Endothelial cell of umbilical vein (primary cell): ENCODE measurements around the gene SMCO2. TPM values are rescaled to one million over a fixed set of nuclear protein-coding genes. Genes with fewer than 3 reads are reported as not detected.

ENCODE experiments used
- BruUV-seq: library from RNA; stranded (reverse); fragments of 400-500 nt; replicated peaks from 2 replicates; lab custom pipeline; 2021; lab: Mats Ljungman, UMichigan
- CTCF ChIA-PET: fragments of 300-600, 350-600 bp; sonication (Branson Sonifier 250); formaldehyde crosslinking; loops from one replicate; lab custom pipeline; 2021; ENCODE audit warnings: antibody characterized with exemption, inconsistent platforms; lab: Charles Lee
- POLR2A ChIA-PET: fragments of 300-600, 350-600 bp; sonication (Branson Sonifier 250); formaldehyde crosslinking; loops from one replicate; lab custom pipeline; 2021; ENCODE audit warnings: antibody characterized with exemption, inconsistent platforms; lab: Charles Lee
- DNase-seq: peaks from one replicate; pipeline ENCODE4 v3.0.0-alpha.2; 2011; ENCODE audit warnings: low read depth, low spot score
- FAIRE-seq: peaks from 2 replicates; lab custom pipeline; 2011; peaks lifted over from hg19 to GRCh38; lab: Jason Lieb, UNC
- H2AFZ ChIP-seq: 2 replicates; pipeline ENCODE4 v1.6.0; 2012; ENCODE audit warnings: low read depth, low read length, control low read depth, inconsistent platforms
- H3K27ac ChIP-seq: 2 replicates; pipeline ENCODE4 v1.5.1; 2011; ENCODE audit warnings: low read depth, mild to moderate bottlenecking, control low read depth, low read length, moderate library complexity; ENCODE audit not compliant: insufficient read depth
- H3K27me3 ChIP-seq, 2 experiments: 2 replicates each; pipeline versions ENCODE4 v1.6.0 to v1.6.1; 2011; ENCODE audit warnings: low read length in 2 of 2, mixed read lengths in 1 of 2; ENCODE audit not compliant: control insufficient read depth in 2 of 2, insufficient read depth in 2 of 2
- H3K36me3 ChIP-seq, 2 experiments: 2 replicates in 1 of 2; 3 replicates in 1 of 2; pipeline ENCODE4 v1.5.1; 2011; ENCODE audit warnings: low read length in 2 of 2, mild to moderate bottlenecking in 1 of 2, moderate library complexity in 1 of 2; ENCODE audit not compliant: control insufficient read depth in 2 of 2, insufficient read depth in 2 of 2; ENCODE audit errors: extremely low read depth in 1 of 2
- H3K4me1 ChIP-seq: 3 replicates; pipeline ENCODE4 v1.5.1; 2011; ENCODE audit warnings: mild to moderate bottlenecking, low read length; ENCODE audit not compliant: control insufficient read depth, insufficient read depth; ENCODE audit errors: extremely low read depth
- H3K4me2 ChIP-seq: 2 replicates; pipeline ENCODE4 v1.6.1; 2011; ENCODE audit warnings: low read length, control low read depth, mixed read lengths; ENCODE audit not compliant: insufficient read depth
- H3K4me3 ChIP-seq, 3 experiments: fragments of 200-600 bp in 1 of 3; sonication (generic), shearing (Covaris generic) in 1 of 3; replicated peaks in 1 of 3; 2 replicates each; pipeline ENCODE4 v1.5.1; 2011 to 2016; ENCODE audit warnings: control low read depth in 3 of 3, low read length in 3 of 3, mild to moderate bottlenecking in 2 of 3, inconsistent platforms in 1 of 3, low read depth in 1 of 3, moderate library complexity in 1 of 3; ENCODE audit not compliant: insufficient read depth in 1 of 3
- H3K79me2 ChIP-seq: 2 replicates; pipeline ENCODE4 v1.6.0; 2012; ENCODE audit warnings: low read length, inconsistent platforms; ENCODE audit not compliant: control insufficient read depth, insufficient read depth
- H3K9ac ChIP-seq: replicated peaks from 2 replicates; pipeline ENCODE3; 2011; ENCODE audit warnings: low read length, control low read depth; ENCODE audit not compliant: insufficient read depth; ENCODE audit errors: extremely low read depth
- H3K9me1 ChIP-seq: replicated peaks from 3 replicates; pipeline ENCODE4 v1.6.0; 2011; ENCODE audit warnings: mild to moderate bottlenecking, low read length; ENCODE audit not compliant: control insufficient read depth, insufficient read depth; ENCODE audit errors: extremely low read depth
- H3K9me3 ChIP-seq: replicated peaks from 2 replicates; pipeline ENCODE4 v1.5.1; 2012; ENCODE audit warnings: low read length, inconsistent platforms; ENCODE audit not compliant: control insufficient read depth, insufficient read depth
- H4K20me1 ChIP-seq: replicated peaks from 2 replicates; pipeline ENCODE3; 2011; ENCODE audit warnings: mild to moderate bottlenecking, low read length; ENCODE audit not compliant: control insufficient read depth, insufficient read depth; ENCODE audit errors: extremely low read depth
- EZH2 ChIP-seq: IDR thresholded peaks from 2 replicates; pipeline ENCODE4 v1.6.1; 2012; ENCODE audit warnings: borderline replicate concordance, low read depth, mild to moderate bottlenecking, moderate library complexity, low read length, inconsistent platforms; ENCODE audit not compliant: severe bottlenecking
- FOS ChIP-seq: IDR thresholded peaks from 2 replicates; pipeline ENCODE4 v1.6.1; 2011; ENCODE audit warnings: mild to moderate bottlenecking, low read length, moderate library complexity, borderline replicate concordance; ENCODE audit not compliant: insufficient read depth
- GATA2 ChIP-seq: IDR thresholded peaks from 2 replicates; pipeline ENCODE4 v1.7.0; 2011; ENCODE audit warnings: low read depth, mild to moderate bottlenecking, moderate library complexity, mixed read lengths, low read length; ENCODE audit not compliant: insufficient read length, insufficient read depth
- JUN ChIP-seq: IDR thresholded peaks from 2 replicates; pipeline ENCODE4 v1.6.1; 2011; ENCODE audit warnings: borderline replicate concordance, low read depth; ENCODE audit not compliant: insufficient read length, insufficient read depth
- MYC ChIP-seq: IDR thresholded peaks from one replicate; pipeline ENCODE4 v1.6.1; 2011; ENCODE audit warnings: mild to moderate bottlenecking, low read depth, low read length
- POLR2A ChIP-seq: IDR thresholded peaks from 2 replicates; pipeline ENCODE4 v1.6.1; 2012; ENCODE audit warnings: low read depth, mild to moderate bottlenecking, control low read depth, low read length
- POLR2AphosphoS5 ChIP-seq: IDR thresholded peaks from 2 replicates; pipeline ENCODE4 v1.6.1; 2012; ENCODE audit warnings: low read depth, mild to moderate bottlenecking, control low read depth, low read length, moderate library complexity; ENCODE audit not compliant: insufficient read depth
- dilution Hi-C: fragments of 300-500 bp; cut with MboI; formaldehyde crosslinking; loops from one replicate; pipeline ENCODE4 v1.15.0; 2019; ENCODE audit warnings: low sequenced_read_pairs; ENCODE audit not compliant: extremely low pct_ligation_motif_present
- intact Hi-C: fragments of 100-400 bp; cut with micrococcal nuclease; formaldehyde crosslinking; loops from one replicate; pipeline ENCODE4 v1.10.0; 2022
- polyA plus RNA-seq, 4 experiments: library from polyadenylated mRNA; depleted of rRNA in 3 of 4; stranded (reverse) in 3 of 4; unstranded in 1 of 4; fragments of >200 nt; gene quantifications; 2 replicates each; pipeline versions ENCODE4 v1.2.1 to v1.2.3, GENCODE V29; 2011 to 2012; ENCODE audit warnings: missing spikeins in 1 of 4
- total RNA-seq: library from RNA; stranded (reverse); gene quantifications from 2 replicates; pipeline ENCODE4 v1.2.3, GENCODE V29; 2021
- TF ChIP-seq, protein P1 (sequence below), 2 donors: IDR thresholded peaks; 1 replicate in 1 of 2; 2 replicates in 1 of 2; pipeline ENCODE4 v1.5.1; 2011; ENCODE audit warnings: low read length in 2 of 2, mild to moderate bottlenecking in 2 of 2, moderate library complexity in 2 of 2, control low read depth in 1 of 2, inconsistent platforms in 1 of 2, low read depth in 1 of 2; ENCODE audit not compliant: insufficient read depth in 1 of 2; ENCODE audit errors: extremely low read depth in 1 of 2
- TF ChIP-seq, protein P2 (sequence below): IDR thresholded peaks from 2 replicates; pipeline ENCODE4 v1.6.1; 2011; ENCODE audit not compliant: insufficient read depth, insufficient read length

SMCO2 gene
- total and polyA plus RNA-seq, 2 donors (not counting 3 experiments of a cell fraction or from before 2014, with no cell fraction given): 0.33 to 0.49 TPM

DNA sequence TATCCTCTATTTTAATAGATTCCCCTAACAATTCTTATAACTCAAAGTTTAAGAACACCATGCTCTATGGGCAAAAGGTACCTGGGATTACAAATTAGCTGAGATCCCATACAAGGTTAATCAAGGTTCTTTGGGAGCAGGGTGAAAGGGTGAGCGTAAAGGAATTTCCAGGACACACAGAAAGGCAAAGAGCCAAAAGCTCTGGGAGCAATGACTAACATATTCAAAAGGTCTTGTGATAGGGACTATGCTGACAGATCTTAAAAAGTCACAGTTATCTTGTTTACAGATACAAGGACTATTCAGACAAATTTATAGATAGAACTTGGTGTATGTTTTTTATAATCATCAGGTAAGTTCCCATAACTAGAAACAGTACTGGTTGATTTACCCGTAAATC lies 58.0 kb downstream of the SMCO2 start:
- TF ChIP-seq POLR2A (no peak), EZH2 (no peak), GATA2 (no peak), POLR2AphosphoS5 (no peak), FOS (no peak), JUN (no peak), MYC (no peak)
- TF ChIP-seq, protein P1, sequence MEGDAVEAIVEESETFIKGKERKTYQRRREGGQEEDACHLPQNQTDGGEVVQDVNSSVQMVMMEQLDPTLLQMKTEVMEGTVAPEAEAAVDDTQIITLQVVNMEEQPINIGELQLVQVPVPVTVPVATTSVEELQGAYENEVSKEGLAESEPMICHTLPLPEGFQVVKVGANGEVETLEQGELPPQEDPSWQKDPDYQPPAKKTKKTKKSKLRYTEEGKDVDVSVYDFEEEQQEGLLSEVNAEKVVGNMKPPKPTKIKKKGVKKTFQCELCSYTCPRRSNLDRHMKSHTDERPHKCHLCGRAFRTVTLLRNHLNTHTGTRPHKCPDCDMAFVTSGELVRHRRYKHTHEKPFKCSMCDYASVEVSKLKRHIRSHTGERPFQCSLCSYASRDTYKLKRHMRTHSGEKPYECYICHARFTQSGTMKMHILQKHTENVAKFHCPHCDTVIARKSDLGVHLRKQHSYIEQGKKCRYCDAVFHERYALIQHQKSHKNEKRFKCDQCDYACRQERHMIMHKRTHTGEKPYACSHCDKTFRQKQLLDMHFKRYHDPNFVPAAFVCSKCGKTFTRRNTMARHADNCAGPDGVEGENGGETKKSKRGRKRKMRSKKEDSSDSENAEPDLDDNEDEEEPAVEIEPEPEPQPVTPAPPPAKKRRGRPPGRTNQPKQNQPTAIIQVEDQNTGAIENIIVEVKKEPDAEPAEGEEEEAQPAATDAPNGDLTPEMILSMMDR (IDR thresholded peaks at IDR 0.05; ENCODE audit: extremely low read depth in 1 of 2, insufficient read depth in 1 of 2, low read depth in 1 of 2, low read length in 2 of 2): no peak
- TF ChIP-seq, protein P2, sequence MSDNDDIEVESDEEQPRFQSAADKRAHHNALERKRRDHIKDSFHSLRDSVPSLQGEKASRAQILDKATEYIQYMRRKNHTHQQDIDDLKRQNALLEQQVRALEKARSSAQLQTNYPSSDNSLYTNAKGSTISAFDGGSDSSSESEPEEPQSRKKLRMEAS: no peak
- intact Hi-C loops (no loop called here), dilution Hi-C loops (no loop called here)
- Histone ChIP-seq H3K27ac (no peak overlapping the region), H3K4me1 (no peaks in the 10 kb centered on the region), H3K4me3 (no peak overlapping the region), H3K4me2 (no peak overlapping the region), H2AFZ (no peak overlapping the region), H3K36me3 (no peaks in the 10 kb centered on the region), H3K79me2 (no peaks in the 10 kb centered on the region), H3K9me3 (no peaks in the 10 kb centered on the region), H4K20me1 (no peaks in the 10 kb centered on the region), H3K9ac (no peak overlapping the region), H3K27me3 (no peaks in the 10 kb centered on the region), H3K9me1 (no peaks in the 10 kb centered on the region)
- DNase-seq (no peak), FAIRE-seq (no peak)
- POLR2A ChIA-PET: no interaction called here
- CTCF ChIA-PET: interaction anchor here (0.6 to 0.9 kb wide), 2 partner anchors 30 to 70 kb away, joined by 3 read pairs; no protein-coding TSS in a partner anchor
- no TSS peak for BruUV-seq
